ENCODE measurements around the gene SPECC1L. TPM values are rescaled to one million over a fixed set of nuclear protein-coding genes. Genes with fewer than 3 reads are reported as not detected.

The SPECC1L gene
- total and polyA plus RNA-seq, 2 of the 8 experiments (the other 6 are each of a cell fraction or from before 2014, with no cell fraction given) = 15.7 to 61.6 TPM

GRCh38 chr22:24302591-24302990 lies 32.0 kb downstream of the SPECC1L start:
- Histone ChIP-seq H3K56ac (replicated peaks; ENCODE audit: insufficient read length, low read depth, low read length) (no peak overlapping the region), H3K4me1 (replicated peaks in 1 of 4; ENCODE audit: control insufficient read depth in 3 of 4, insufficient read depth in 4 of 4, low read length in 3 of 4) (no peaks in the 10 kb centered on the region), H2AFZ (ENCODE audit: low read length) (no peak overlapping the region), H4K8ac (ENCODE audit: extremely low read depth, insufficient read depth, low read length) (no peak overlapping the region), H3K27me3 (replicated peaks in 1 of 4; ENCODE audit: control insufficient read depth in 3 of 4, extremely low read depth in 1 of 4, insufficient read depth in 3 of 4, low read length in 3 of 4) (no peaks in the 10 kb centered on the region), H3K4ac (replicated peaks; ENCODE audit: insufficient read length, low read depth, low read length) (no peak overlapping the region), H2BK20ac (ENCODE audit: low read length) (no peak overlapping the region), H3K36me3 (ENCODE audit: control insufficient read depth in 2 of 4, insufficient read depth in 4 of 4, low read length in 3 of 4) (peaks cover 5 to 37% (median 26%) of the 10 kb centered on the region in 4 experiments), H3K4me2 (ENCODE audit: insufficient read depth in 1 of 2, low read depth in 2 of 2, low read length in 2 of 2) (no peak overlapping the region), H3K79me1 (ENCODE audit: low read depth, low read length) (peaks cover 6% of the 10 kb centered on the region), H2BK120ac (replicated peaks; ENCODE audit: low read depth, low read length) (no peak overlapping the region), H2BK5ac (ENCODE audit: low read depth, low read length) (no peak overlapping the region), H4K5ac (ENCODE audit: insufficient read length, low read depth, low read length) (no peak overlapping the region), H2BK15ac (ENCODE audit: low read length) (no peak overlapping the region), H3K4me3 (ENCODE audit: extremely low read depth in 1 of 4, insufficient read depth in 2 of 4, low read depth in 3 of 4, low read length in 4 of 4) (no peak overlapping the region), H4K20me1 (replicated peaks in 1 of 2; ENCODE audit: control insufficient read depth in 1 of 2, insufficient read depth in 2 of 2, low read length in 2 of 2) (no peaks in the 10 kb centered on the region), H2AK5ac (ENCODE audit: low read depth, low read length) (no peak overlapping the region), H3K18ac (ENCODE audit: extremely low read depth, low read length) (no peak overlapping the region), H3K27ac (ENCODE audit: low read depth, low read length) (no peak overlapping the region), H4K91ac (replicated peaks; ENCODE audit: insufficient read length, low read length) (no peak overlapping the region), H3K14ac (ENCODE audit: insufficient read length) (no peak overlapping the region), H3K79me2 (ENCODE audit: control insufficient read depth in 1 of 2, insufficient read depth in 2 of 2, low read length in 2 of 2) (peaks cover 0 to 46% of the 10 kb centered on the region in 2 experiments; a peak in 3 of 4 replicates), H3K23me2 (ENCODE audit: low read depth, low read length) (no peaks in the 10 kb centered on the region), H2BK12ac (ENCODE audit: low read depth, low read length) (no peak overlapping the region), H3K23ac (ENCODE audit: insufficient read length) (no peak overlapping the region), H3K9me3 (ENCODE audit: insufficient read depth in 2 of 2, low read depth in 1 of 2, low read length in 1 of 2) (peaks cover 0 to 8% of the 10 kb centered on the region in 2 experiments; a peak in 1 of 4 replicates), H3K9ac (replicated peaks in 1 of 4; ENCODE audit: extremely low read depth in 1 of 4, low read depth in 3 of 4, low read length in 3 of 4) (no peak overlapping the region)
- DNase-seq (ENCODE audit: low read depth in 1 of 2, low spot score in 2 of 2) (no peak), FAIRE-seq (no peak)
- WGBS, 2 experiments (ENCODE audit: extremely low coverage in 1 of 2, insufficient coverage in 1 of 2, insufficient read length in 1 of 2, insufficient replicate concordance in 2 of 2, low coverage in 1 of 2, low lambda C conversion rate in 2 of 2, missing lambda C conversion rate in 1 of 2) = 87% methylated on average over 1 of the region's 1 CpG; no CpG with 5 or more reads in 1 of the 2 experiments
- POLR2A ChIA-PET (ENCODE audit: partially characterized antibody) = interaction anchor here (1.2 kb wide), 2 partner anchors 31 to 41 kb away, joined by 3 read pairs; no protein-coding TSS in a partner anchor
- CTCF ChIA-PET (ENCODE audit: partially characterized antibody) = no interaction called here
- TF ChIP-seq BACH1 (IDR thresholded peaks at IDR 0.05; ENCODE audit: low read length) = no peak
- TF ChIP-seq GABPA (IDR thresholded peaks at IDR 0.05; ENCODE audit: borderline replicate concordance, insufficient read depth, low read length) = no peak
- TF ChIP-seq SIRT6 (IDR thresholded peaks at IDR 0.05; ENCODE audit: low read length) = no peak
- TF ChIP-seq ASH2L (IDR thresholded peaks at IDR 0.05; ENCODE audit: low read length) = no peak
